ENCODE results near the gene DOLK. TPM values are rescaled to one million over a fixed set of nuclear protein-coding genes. Genes with fewer than 3 reads are reported as not detected.

The DOLK gene
- polyA plus RNA-seq, 3 donors = 0.76 to 8.5 (median 7.0) TPM

- H3K9ac ChIP-seq (ENCODE audit: insufficient read depth, low read length, poor library complexity, severe bottlenecking) = no peak overlapping the region
Observed at GRCh38 chr9:128898845-128899565, 48.4 kb downstream of the DOLK start.

GRCh38 chr9:128898382-128898781 lies 49.0 kb downstream of the DOLK start:
- H3K36me3 ChIP-seq (replicated peaks in 1 of 2; ENCODE audit: control insufficient read depth in 1 of 2, insufficient read depth in 2 of 2, low read length in 2 of 2) = peaks cover 4 to 37% of the 10 kb centered on the region in 2 donors
- intact Hi-C loops (cut with micrococcal nuclease) = no loop called here
- H3K36me3 Mint-ChIP-seq = peaks cover 18 to 44% of the 10 kb centered on the region in 2 donors
- no peak overlapping the region for H3K4me3 Mint-ChIP-seq
- peaks cover 28 to 32% of the 10 kb centered on the region in 2 donors for H3K4me1 ChIP-seq (ENCODE audit: control insufficient read depth in 1 of 2, insufficient read depth in 2 of 2, low read length in 2 of 2)
- H3K9me3 ChIP-seq (replicated peaks in 1 of 2; ENCODE audit: control insufficient read depth in 1 of 2, insufficient read depth in 1 of 2, low read length in 2 of 2) = no peaks in the 10 kb centered on the region
- H3K9me3 Mint-ChIP-seq = no peaks in the 10 kb centered on the region
- no peak overlapping the region for H2AFZ ChIP-seq (ENCODE audit: insufficient read depth, low read depth, low read length, poor library complexity, severe bottlenecking)
- peaks cover 33% of the 10 kb centered on the region for H3K4me1 Mint-ChIP-seq
- H3K4me3 ChIP-seq (replicated peaks in 1 of 3; ENCODE audit: low read depth in 2 of 3, low read length in 3 of 3) = no peak overlapping the region
- peaks cover 20% of the 10 kb centered on the region for H4K20me1 ChIP-seq (ENCODE audit: insufficient read depth, low read length)
- no peaks in the 10 kb centered on the region for H3K27me3 Mint-ChIP-seq (ENCODE audit: low read depth in 3 of 3)
- peak overlapping the region in 1 of 2 donors; percentile 36 for H3K27ac ChIP-seq (ENCODE audit: low read depth in 1 of 2, low read length in 2 of 2)
- no peak for TF ChIP-seq CTCF (IDR thresholded peaks at IDR 0.05)
- 68% methylated on average over 5 of the region's 5 CpGs for WGBS (ENCODE audit: insufficient coverage)
- DNase-seq = no peak
- H3K27me3 ChIP-seq (ENCODE audit: control insufficient read depth in 2 of 2, insufficient read depth in 2 of 2, low read length in 2 of 2) = no peaks in the 10 kb centered on the region
- peak overlapping the region in 4 of 7 donors; percentile 30 to 72 (median 63) for H3K27ac Mint-ChIP-seq
- peaks cover 6% of the 10 kb centered on the region for H3K79me2 ChIP-seq (ENCODE audit: insufficient read depth, low read length)
- H3K9ac ChIP-seq (ENCODE audit: insufficient read depth, low read length, poor library complexity, severe bottlenecking) = no peak overlapping the region
- H3K4me2 ChIP-seq (replicated peaks; ENCODE audit: extremely low read depth, low read length, poor library complexity, severe bottlenecking) = no peak overlapping the region

More at GRCh38 chr9:128898845-128899565, 48.4 kb downstream of the DOLK start:
- Histone ChIP-seq H3K27ac (ENCODE audit: low read depth in 1 of 2, low read length in 2 of 2) (peak overlapping the region; percentile 16 to 36), H3K4me1 (ENCODE audit: control insufficient read depth in 1 of 2, insufficient read depth in 2 of 2, low read length in 2 of 2) (peaks cover 28 to 32% of the 10 kb centered on the region in 2 donors), H3K79me2 (ENCODE audit: insufficient read depth, low read length) (peaks cover 6% of the 10 kb centered on the region), H2AFZ (ENCODE audit: insufficient read depth, low read depth, low read length, poor library complexity, severe bottlenecking) (no peak overlapping the region), H3K27me3 (ENCODE audit: control insufficient read depth in 2 of 2, insufficient read depth in 2 of 2, low read length in 2 of 2) (no peaks in the 10 kb centered on the region), H4K20me1 (ENCODE audit: insufficient read depth, low read length) (peaks cover 20% of the 10 kb centered on the region), H3K36me3 (replicated peaks in 1 of 2; ENCODE audit: control insufficient read depth in 1 of 2, insufficient read depth in 2 of 2, low read length in 2 of 2) (peaks cover 2 to 31% of the 10 kb centered on the region in 2 donors), H3K4me3 (replicated peaks in 1 of 3; ENCODE audit: low read depth in 2 of 3, low read length in 3 of 3) (no peak overlapping the region), H3K9me3 (replicated peaks in 1 of 2; ENCODE audit: control insufficient read depth in 1 of 2, insufficient read depth in 1 of 2, low read length in 2 of 2) (no peaks in the 10 kb centered on the region), H3K4me2 (replicated peaks; ENCODE audit: extremely low read depth, low read length, poor library complexity, severe bottlenecking) (no peak overlapping the region)
- H3K9me3 Mint-ChIP-seq = no peaks in the 10 kb centered on the region
- H3K4me3 Mint-ChIP-seq = peak overlapping the region in 1 of 2 donors; percentile 51
- peaks cover 16 to 39% of the 10 kb centered on the region in 2 donors for H3K36me3 Mint-ChIP-seq
- no peak for TF ChIP-seq CTCF (IDR thresholded peaks at IDR 0.05)
- H3K27ac Mint-ChIP-seq = peak overlapping the region in 5 of 7 donors; percentile 61 to 81 (median 80)
- DNase-seq = no peak
- H3K4me1 Mint-ChIP-seq = peaks cover 33% of the 10 kb centered on the region
- intact Hi-C loops (cut with micrococcal nuclease) = no loop called here
- no peaks in the 10 kb centered on the region for H3K27me3 Mint-ChIP-seq (ENCODE audit: low read depth in 3 of 3)
- 71% methylated on average over 9 of the region's 18 CpGs for WGBS (ENCODE audit: insufficient coverage)
